ENCODE results near the gene EVC.
A peak's percentile ranks its signal among the peaks of the same experiment; 100 is the strongest.
"Not testable (repeated sequence)": the region's sequence is repeated elsewhere in the genome, so short reads cannot be mapped to it uniquely, and the experiment has no call there.

Gene EVC

DNA sequence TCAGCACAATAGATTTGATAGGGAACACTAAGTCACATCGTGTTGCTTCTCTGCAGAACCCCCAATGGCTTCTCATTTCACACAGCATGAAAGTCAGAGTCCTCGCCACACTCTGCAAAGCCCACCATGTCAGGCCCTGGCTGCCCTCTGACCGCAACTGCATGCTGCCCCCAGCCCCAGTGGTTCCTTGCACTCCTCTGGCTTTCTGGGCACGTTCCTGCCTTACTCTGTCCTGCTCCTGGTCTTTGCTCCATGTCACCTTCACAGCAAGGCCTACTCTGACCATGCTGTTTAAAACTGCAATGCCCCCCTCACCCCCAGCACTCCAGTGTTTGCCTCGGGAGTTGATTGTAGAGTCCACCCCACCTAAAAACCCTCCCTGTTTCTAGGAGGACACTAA is 78.1 kb downstream of the EVC start:
- no peak for DNase-seq (ENCODE audit: low spot score)

DNA sequence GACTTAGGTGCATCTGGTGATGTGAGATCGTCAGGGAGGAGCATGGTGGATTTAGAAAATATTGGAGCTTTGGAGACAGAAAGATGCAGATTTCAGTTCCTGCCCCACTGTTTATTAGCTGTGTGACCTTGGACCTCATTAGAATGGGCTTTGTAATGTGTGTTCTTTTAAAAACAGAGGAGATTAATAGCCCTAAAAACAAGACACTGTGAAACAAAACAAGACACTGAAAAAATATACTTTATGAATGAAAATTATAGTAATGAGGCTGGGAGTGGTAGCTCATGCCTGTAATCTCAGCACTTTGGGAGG is 79.5 kb downstream of the EVC start:
- DNase-seq (ENCODE audit: low spot score), result no peak

DNA sequence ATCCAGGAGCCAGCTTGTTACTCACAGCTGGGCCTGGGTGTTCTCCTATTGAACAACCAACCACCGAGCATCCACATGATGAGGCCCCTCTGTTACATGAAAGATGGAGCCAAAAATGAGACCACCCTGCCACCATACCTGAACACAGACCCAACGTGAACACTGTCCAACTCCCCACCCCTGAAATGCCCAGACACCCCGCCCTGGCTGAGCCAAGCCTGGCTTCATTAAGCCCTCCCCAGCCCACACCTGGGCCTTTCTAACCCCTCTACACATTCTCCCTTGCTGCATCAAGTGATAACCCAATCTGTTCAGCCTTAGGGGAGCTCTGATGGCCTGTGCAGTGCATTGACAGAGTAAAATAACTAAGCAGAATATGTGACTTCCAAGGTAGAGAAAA is 80.7 kb downstream of the EVC start:
- DNase-seq (ENCODE audit: low spot score), result no peak

DNA sequence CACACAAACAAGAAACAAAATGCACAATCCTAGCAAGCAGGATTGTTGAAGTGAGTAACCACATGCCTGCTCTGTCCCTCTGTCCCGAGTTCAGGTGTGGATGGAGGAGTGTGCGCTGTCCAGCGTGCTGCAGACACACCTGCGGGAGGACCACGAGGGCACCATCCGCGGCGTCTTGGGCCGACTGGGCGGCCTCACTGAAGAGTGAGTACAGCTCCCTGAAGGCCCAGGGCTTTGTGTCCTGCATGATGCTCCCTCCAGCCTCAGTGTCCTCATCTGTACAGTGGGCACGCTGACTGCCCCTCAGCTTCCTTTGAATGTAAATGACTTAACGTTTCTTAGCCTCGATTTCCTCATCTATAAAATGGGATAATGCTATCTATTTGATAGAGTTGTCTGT is 82.5 kb downstream of the EVC start:
- no peak for DNase-seq (ENCODE audit: low spot score)

DNA sequence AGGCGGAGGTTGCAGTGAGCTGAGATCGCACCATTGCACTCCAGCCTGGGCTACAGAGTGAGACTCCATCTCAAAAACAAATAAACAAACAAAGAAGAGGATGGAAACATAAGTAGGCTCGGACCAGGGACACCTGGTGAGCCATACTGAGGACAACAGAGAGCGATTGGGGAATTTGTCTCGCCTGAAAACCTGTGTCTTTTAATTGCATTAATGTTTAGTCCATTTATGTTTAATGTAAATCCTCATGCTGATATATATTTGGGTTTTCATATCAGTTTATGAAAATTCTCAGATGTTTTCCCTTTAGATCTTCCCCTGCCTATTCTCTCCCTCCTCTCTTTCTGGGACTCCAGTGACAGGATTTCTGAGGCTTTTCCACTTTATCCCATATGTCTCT is 84.6 kb downstream of the EVC start:
- DNase-seq (ENCODE audit: low spot score), result no peak

DNA sequence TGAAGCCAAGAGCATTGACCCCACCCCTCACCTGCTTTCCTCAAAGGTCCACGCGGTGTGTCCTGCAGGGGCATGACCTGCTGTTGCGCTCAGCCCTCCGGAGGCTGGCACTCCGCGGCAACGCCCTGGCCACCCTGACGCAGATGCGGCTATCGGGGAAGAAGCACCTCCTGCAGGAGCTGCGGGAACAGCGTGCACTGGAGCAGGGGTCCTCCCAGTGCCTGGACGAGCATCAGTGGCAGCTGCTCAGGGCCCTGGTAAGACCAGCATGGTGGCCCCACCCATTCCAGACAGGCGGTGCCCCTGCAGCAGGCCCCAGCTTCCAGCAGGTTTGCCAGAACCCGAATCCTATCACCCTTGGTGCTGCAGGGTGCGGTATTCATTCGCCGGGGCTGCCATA is 86.0 kb downstream of the EVC start:
- no peak for DNase-seq (ENCODE audit: low spot score)

DNA sequence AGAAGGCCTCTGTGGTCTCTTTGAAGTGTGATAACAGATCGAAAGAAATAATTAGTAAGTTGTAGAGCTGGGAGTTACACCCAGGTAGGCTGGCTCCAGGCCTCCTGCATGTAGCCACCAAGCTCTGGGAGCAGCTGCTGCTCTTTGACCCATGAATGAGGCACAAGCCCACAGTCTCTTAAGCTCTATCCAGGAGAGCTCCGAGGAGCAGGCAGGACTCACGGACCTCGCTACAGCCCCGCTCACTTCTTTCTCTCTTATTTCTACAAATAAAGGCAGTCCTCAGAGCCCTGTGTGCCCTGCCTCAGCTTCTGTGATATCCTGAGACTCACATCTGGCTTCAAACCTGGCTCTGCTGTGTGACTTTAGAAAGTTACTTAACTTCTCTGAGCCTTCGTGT is 86.9 kb downstream of the EVC start:
- no peak for DNase-seq (ENCODE audit: low spot score)

DNA sequence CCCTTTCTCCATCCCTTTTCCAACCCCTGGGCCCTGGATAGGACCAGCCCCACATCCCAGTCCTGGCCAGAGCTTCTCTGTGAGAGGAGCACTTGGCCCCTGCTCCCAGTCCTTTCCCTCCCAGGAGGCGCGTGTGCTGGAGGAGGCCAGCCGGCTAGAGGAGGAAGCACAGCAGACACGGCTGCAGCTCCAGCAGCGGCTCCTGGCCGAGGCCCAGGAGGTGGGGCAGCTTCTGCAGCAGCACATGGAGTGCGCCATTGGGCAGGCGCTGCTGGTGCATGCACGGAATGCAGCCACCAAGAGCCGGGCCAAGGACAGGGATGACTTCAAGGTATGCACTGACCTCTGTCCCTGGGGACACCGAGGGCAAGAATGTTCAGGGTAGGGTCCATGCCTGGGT is 87.5 kb downstream of the EVC start:
- DNase-seq (ENCODE audit: low spot score), result no peak

DNA sequence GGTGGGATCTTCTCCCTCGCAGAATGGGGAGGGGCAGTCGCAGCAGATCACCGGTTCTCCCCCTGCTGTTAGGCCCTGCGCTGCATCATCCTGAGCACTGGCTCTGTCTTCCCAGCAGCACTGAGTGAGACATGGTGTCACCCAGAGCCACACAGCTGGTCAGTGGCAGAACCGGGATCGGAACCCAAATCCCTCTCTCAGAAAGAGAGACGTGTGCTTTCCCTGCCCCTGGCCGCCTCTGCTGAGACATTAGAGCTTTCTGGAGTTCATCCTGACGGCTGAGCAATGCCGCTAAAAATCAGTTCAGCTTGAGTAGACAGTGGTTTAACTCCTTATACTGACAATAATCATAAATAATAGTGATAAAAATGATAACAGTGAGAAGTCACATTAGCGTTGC is 87.9 kb downstream of the EVC start:
- DNase-seq (ENCODE audit: low spot score), result no peak

DNA sequence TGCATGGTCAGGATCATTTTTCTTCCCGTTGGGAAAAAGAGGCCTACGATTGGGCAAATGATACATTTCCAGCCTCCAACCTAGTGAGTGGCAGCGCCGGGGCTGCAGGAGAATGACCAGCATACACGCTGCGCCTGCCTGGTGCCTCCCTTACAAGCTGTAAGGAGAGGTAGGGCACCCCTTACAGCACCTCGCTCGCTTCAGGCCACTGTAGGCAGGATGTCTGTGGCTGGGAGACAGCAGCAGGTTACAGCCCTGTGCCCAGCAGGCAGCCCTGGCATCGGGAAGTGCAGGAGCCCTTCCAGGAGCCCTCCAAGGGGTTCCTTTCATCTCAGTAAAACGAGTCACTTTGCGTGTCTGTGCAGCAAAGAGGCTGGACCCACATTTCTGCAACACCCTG is 88.4 kb downstream of the EVC start:
- DNase-seq (ENCODE audit: low spot score), result no peak

DNA sequence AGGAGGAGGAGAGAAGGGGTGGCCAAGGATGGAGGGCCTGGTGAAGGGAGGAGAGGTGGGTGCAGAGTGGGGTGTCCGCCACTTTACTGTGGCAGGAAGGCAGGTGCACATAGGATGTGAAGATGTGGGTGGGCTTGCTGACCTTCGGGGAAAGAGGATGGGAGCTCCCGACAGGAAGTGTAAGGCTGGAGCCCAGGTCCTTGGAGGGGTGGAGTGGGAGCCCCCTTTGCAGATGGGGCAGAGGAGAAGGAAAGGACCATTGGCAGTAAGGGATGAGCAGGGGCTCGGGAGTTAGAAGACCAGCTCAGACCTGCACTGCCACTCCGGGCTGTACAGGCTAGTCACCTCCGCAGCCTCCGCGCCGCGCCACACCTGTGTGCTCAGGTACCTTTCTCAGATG is 89.5 kb downstream of the EVC start:
- no peak for DNase-seq (ENCODE audit: low spot score)

DNA sequence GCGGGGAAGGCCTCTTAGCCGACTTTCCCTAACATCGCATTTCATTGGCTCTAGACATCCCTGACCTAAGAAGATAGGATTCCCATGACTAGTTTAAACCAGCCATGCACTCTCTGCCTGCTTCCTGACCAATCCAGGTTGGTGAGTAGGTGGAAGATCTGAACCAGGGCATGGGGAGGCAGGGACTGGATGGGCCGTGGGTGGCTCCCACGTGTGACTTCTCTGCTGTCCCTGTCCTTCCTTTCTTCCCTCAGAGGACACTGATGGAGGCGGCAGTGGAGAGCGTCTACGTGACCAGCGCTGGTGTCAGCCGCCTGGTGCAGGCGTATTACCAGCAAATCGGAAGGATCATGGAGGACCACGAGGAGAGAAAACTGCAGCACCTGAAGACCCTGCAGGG is 90.7 kb downstream of the EVC start:
- DNase-seq (ENCODE audit: low spot score), result no peak

DNA sequence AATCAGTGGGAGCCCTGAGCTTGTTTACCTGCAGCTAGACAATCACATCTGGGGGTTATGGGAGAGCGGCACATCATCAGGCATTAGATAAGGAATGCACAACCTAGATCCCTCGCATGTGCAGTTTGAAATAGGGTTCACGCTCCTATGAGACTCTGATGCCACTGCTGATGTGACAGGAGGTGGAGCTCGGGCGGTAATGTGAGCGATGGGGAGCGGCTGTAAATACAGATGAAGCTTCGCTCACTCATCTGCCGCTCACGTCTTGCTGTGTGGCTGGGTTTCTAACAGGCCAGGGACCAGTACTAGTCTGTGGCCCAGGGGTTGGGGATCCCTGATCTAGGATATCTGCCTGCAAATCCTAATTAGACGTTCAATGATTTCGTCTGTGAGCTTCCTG is 91.6 kb downstream of the EVC start:
- DNase-seq (ENCODE audit: low spot score), result no peak

DNA sequence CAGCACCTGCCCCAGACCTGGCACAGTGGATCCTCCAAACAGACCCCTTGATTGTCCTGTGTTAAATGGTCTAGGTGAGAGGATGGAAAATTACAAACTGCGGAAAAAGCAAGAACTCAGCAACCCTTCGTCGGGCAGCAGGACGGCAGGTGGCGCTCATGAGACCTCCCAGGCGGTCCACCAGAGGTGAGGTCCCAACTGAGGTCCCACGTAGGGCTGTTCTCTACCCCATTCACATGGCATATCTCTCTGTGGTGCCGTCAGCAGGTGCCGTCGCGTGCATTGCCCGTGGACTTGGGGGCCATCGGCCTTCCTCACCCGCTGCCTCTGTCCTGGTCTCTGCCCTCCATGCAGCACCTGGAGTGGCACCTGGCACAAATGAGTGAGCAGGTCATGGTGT is 93.7 kb downstream of the EVC start:
- no peak for DNase-seq (ENCODE audit: low spot score)

GRCh38 chr4:5805270-5805669 is 94.3 kb downstream of the EVC start:
- DNase-seq (ENCODE audit: low spot score), result no peak

DNA sequence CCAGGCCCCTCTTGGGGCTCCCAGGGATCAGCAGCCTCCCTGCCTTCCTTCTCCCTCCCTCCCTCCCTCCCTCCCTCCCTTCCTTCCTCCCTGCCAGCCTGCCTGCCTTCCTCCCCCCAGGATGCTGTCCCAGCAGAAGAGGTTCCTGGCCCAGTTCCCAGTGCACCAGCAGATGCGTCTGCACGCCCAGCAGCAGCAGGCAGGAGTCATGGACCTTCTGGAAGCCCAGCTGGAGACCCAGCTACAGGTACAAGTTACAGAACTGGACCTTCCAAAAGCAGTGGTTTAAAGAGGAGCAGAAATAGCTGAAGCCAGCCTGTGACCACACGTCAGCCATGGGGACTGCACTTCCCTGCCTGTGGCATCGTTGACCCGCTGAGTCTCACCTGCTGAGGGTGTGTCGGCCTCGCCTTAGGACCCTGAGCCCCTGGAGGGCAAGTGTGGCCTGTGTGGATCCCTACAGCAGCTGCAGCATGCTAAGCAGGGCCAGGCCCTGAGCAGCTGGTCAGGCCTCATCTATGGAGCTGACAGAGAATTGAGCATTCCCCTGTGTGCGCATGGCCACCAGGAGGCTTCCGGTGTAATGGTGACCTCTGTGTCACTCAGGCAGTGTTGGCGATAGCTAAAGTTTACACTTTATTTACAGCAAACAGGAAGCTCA is 97.2 kb downstream of the EVC start:
- DNase-seq (ENCODE audit: low spot score), result no peak

DNA sequence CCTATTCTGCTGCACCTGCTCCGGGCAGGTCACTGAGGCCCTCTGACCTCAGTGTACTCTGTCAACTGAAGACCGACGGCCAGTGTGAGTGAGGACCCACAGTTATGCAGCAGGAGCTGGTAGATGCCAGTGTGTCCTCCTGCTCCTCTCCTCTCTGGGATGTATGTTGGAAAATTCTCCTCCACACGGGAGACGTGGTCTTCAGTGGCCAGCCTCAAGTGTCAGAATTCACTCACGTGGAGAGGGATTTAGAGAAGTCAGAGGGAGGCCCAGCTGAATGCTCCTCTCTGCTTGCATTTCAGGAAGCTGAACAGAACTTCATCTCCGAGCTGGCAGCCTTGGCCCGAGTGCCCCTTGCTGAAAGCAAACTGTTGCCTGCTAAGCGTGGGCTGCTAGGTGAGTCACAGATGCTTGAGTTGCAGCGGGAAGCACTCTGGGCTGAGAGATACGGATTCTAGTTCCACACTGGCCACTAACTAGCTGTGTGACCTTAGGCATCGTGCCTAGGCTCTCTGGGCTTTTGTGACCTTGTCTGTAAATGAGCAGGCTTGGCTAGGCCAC is 98.3 kb downstream of the EVC start:
- DNase-seq (ENCODE audit: low spot score), result no peak

DNA sequence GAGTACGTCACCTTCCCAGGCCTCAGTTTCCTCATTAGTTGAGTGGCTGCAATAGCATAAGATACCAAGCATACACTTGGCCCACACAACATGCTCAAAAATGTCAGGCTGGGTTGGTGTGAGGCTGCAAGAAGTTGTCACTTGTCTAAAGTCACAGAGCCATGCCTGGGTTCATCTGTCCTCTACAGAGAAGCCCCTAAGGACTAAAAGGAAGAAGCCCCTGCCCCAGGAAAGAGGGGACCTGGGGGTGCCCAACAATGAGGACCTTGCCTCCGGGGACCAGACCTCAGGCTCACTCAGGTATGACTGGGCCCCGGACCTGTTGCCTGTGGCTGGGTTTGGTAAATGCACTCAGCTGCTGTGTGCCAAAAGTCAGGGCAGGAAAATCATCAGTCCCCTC is 99.2 kb downstream of the EVC start:
- DNase-seq (ENCODE audit: low spot score), result no peak

DNA sequence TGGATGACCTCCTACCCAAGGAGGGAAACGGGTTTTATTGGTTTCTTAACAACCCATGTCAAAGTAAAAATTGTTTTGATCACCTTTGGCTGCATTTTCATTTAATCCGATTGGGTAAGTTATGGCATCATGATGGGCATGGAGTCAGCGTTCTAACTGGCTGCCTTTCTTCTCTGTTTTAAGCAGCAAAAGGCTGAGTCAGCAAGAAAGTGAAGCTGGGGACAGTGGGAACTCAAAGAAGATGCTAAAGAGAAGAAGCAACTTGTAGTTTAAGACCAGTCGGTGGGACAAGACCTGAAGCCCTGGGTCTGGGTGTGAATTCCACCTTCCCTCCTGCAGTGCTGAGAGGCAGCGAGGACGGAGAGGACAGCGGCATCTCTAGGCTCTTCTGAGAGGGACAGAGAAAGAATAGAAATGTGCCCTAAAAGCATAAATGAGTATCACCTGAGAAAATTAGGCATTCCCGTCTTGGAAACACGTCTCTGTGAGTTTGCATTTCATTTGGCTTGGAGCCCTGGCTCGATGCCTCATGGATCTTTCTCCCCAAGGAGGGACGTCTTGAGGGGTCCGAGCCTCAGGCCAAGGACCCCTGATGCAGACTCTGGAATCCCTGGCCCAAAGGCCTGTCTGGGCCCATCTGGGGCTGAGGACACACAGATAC is 99.9 kb downstream of the EVC start:
- no peak for DNase-seq (ENCODE audit: low spot score)

GRCh38 chr4:5812057-5812456 is 101.1 kb downstream of the EVC start:
- DNase-seq (ENCODE audit: low spot score), result not testable (repeated sequence)

GRCh38 chr4:5812506-5813229 is 101.7 kb downstream of the EVC start:
- DNase-seq (ENCODE audit: low spot score), result peak; percentile 44

DNA sequence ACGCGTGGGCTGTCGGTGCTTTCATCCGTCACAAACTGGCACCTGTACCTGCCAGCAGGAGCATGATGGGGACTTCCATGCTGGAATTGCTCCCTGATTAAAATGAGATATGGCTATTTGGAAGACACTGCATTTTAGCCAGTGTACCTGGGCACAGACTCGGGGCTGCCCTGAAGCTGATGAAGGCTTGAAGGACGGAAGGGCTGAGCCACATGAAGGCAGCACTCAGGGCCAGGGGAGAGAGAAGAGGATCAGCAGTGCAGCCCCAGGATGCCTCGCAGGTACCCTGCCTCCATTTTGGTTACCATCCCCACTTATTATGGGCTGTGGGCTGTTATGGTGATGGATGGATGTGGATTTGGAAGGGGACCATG is 102.9 kb downstream of the EVC start:
- DNase-seq (ENCODE audit: low spot score), result no peak

- no peak for DNase-seq (ENCODE audit: low spot score)
These were observed 103.4 kb downstream of the EVC start for GRCh38 chr4:5814421-5814820.

GRCh38 chr4:5815641-5816040 is 104.6 kb downstream of the EVC start:
- DNase-seq (ENCODE audit: low spot score), result no peak
